AG09309 (cell line): ENCODE data around the gene DIP2C.

Experiments used
- DNase-seq: peaks from one replicate; pipeline ENCODE4 v3.0.0-alpha.2; 2010; ENCODE audit warnings: low read depth
- H3K4me3 ChIP-seq: 2 replicates; pipeline ENCODE4 v1.5.1; 2011; ENCODE audit warnings: mild to moderate bottlenecking, low read depth, low read length, moderate library complexity; ENCODE audit not compliant: control insufficient read depth
- CTCF ChIP-seq: IDR thresholded peaks from 2 replicates; pipeline ENCODE4 v1.5.1; 2011; ENCODE audit warnings: mild to moderate bottlenecking, low read depth, low read length, inconsistent platforms; ENCODE audit not compliant: insufficient read depth, control insufficient read depth; ENCODE audit errors: missing control alignments

The DIP2C gene

GRCh38 chr10:363152-363551 lies 326.3 kb downstream of the DIP2C start:
- no peak overlapping the region for H3K4me3 ChIP-seq
- no peak for DNase-seq
- TF ChIP-seq CTCF = no peak

GRCh38 chr10:361203-362081 lies 328.0 kb downstream of the DIP2C start:
- no peak for TF ChIP-seq CTCF
- no peak overlapping the region for H3K4me3 ChIP-seq
- DNase-seq = no peak

- no peak for TF ChIP-seq CTCF
- no peak for DNase-seq
- H3K4me3 ChIP-seq = no peak overlapping the region
Measured at GRCh38 chr10:360653-361052, 328.8 kb downstream of the DIP2C start.

GRCh38 chr10:359762-360161 lies 329.7 kb downstream of the DIP2C start:
- TF ChIP-seq CTCF = no peak
- no peak overlapping the region for H3K4me3 ChIP-seq
- DNase-seq = no peak

- H3K4me3 ChIP-seq = no peak overlapping the region
- TF ChIP-seq CTCF = no peak
- DNase-seq = no peak
Measured at GRCh38 chr10:359093-359492, 330.4 kb downstream of the DIP2C start.

- H3K4me3 ChIP-seq = no peak overlapping the region
- DNase-seq = no peak
- no peak for TF ChIP-seq CTCF
Measured at GRCh38 chr10:357201-357950, 332.1 kb downstream of the DIP2C start.
